HG03521 (cell line): ENCODE results near the gene NT5DC1.

Experiments used
- ATAC-seq: cut with Tn5 transposase; IDR thresholded peaks from one replicate; pipeline ENCODE4 v1.9.1; 2021; ENCODE audit warnings: mild to moderate bottlenecking, moderate library complexity; ENCODE audit not compliant: unreplicated experiment

NT5DC1 gene

DNA sequence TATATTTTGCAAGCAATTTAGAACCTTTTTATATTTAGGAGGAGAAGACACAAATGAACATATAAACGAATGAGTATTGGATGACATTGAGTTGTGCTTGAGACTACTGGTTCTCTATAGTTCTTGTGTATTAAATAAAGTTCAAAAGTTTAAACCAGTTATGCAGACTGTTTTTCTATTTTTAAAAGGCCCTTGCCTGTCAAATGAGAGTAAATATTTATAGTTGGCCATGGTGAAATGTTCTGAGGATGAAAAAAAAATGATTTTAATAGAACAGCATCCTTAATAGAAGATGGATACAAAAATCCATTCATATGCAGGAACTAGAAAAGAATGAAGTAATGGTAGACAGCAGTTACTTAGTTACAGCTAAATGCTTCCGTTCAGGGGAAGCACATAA is 88.8 kb downstream of the NT5DC1 start:
- no peak for ATAC-seq

DNA sequence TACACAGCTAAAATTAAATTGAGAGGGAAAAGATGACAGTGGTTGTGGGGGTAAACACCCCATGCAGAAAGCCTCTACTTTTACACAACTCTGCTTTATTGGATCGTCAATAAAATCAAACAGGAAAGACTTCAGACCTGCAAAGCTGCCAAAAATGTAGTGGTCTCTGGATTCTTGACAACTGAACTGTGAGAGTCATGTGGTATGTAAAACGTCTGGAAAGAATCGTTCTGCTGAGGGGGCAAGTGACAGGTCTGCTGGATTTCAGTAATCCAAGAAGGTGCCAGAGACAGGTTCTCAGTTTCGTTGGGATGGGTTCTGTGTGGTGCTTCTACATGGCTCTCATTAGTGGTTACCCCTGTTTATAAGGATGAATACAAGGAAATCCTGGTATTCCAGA is 89.9 kb downstream of the NT5DC1 start:
- no peak for ATAC-seq

DNA sequence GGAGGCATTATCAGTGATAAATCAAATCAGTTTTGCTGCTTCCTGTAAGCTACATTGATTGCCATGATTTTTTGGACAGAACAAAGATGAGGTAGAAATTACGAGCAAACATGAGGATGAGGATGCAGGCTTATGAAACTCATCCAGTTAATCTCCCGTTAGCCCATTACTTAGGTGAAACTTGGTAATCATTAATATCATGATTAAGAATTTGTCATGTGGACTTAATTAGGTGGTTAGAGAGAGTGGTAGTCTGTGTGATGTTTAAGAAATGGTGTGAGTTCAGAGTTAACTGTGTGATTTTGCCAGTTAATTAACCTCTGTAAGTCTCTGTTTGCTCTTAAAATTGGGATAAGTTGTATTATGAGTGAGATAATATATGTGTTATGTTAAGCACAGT is 91.2 kb downstream of the NT5DC1 start:
- ATAC-seq, result no peak

DNA sequence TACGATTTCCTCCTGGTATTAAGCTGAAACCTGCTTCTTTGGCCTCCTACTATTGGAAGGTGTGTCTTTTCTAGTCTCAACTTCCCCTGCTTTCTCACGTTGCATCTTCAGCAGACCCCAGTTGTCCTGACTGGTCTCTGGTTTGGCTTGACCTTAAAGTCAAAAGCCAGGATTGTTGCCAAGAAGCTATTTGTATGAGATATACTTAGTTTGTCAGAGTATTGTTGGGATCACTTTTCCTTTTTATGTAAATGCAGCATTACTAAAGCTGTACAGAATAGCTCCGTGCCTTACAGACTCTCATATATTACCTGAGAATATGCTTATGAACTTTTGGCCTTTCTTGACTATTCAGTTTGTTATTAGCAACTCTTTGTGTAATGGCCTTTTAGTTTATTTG is 92.1 kb downstream of the NT5DC1 start:
- no peak for ATAC-seq

DNA sequence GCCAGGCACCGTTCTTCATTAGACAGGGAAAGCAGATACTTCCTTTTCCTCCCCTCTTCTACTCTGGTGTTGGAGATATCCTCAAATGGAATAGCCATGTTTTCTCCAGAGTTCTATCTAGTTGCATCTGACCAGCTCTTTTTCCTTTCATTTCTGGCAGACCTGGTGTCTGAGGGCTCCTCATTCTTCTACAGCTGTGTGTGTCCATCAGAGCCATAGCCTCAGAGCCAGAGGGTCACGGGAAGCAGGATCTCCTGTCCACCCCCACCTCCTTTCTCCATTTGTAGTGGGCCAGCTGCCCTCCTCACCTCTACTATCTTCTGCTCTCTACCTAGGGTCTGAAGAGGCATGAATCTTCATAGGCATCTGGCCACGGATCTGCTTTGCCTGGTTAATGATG is 96.2 kb downstream of the NT5DC1 start:
- no peak for ATAC-seq

DNA sequence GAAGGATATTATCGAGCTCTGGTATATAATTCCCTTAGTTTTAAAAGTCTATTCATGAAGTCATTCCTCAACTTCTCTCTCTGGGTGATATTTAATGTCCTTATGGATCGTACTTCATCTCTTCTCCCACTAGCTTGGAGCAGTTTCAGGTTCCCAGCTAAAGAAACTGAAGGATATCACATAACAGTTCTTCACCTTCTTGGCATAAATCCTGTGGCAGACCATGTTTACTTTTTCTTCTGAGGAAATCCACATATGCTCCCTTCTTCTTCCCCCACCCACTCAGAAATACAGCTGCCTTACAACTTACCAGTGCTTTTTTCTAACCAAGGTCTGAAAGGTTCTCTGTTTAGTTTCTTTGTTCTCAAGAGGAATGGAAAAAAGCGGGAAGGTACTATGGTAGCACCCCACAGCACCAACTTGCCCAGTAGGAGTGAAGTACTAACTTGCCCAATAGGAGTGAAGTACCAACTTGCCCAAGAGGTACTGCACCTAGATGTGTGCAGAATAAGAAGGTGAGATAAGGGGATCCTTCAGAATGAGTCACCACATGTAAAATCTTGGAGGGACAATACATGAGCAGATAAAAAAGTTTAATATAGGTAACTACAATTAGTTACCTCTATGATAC is 100.1 kb downstream of the NT5DC1 start:
- ATAC-seq, result no peak

DNA sequence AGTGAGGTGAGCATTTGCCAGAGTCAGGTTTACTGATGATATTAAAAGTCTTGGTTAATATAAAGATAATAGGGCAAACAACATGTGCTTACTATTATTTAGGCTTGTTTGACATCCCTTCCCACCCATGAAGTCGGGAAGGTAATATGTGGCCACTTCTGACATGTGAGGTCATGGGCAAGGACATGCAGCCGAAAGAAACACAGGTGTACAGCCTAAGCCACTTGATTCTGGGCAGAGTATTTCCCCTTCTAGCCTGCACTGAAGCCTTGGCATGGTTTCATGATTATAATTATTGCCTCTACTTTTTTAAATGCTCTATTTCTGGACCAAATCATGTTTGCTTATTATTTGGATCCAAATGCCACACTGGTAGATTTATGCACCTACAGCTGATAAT is 100.9 kb downstream of the NT5DC1 start:
- no peak for ATAC-seq

DNA sequence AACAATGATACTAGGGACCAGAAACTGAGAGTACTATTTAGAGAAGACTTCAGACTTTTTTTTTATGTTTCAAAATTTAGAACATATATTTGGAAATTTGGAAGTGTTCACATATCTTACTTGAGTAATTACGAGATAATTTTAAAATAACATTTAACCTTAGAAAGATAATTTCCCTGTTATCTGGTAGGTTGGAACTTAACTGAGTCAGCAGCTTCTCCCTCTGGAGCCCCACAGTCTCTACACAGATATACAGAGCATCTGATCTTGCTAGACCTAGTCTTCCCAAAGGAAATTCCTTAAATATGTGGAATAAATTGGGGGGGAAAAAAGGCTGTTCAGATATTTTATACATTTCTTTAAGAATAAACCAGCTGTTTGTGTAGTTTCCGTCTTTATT is 104.6 kb downstream of the NT5DC1 start:
- no peak for ATAC-seq

DNA sequence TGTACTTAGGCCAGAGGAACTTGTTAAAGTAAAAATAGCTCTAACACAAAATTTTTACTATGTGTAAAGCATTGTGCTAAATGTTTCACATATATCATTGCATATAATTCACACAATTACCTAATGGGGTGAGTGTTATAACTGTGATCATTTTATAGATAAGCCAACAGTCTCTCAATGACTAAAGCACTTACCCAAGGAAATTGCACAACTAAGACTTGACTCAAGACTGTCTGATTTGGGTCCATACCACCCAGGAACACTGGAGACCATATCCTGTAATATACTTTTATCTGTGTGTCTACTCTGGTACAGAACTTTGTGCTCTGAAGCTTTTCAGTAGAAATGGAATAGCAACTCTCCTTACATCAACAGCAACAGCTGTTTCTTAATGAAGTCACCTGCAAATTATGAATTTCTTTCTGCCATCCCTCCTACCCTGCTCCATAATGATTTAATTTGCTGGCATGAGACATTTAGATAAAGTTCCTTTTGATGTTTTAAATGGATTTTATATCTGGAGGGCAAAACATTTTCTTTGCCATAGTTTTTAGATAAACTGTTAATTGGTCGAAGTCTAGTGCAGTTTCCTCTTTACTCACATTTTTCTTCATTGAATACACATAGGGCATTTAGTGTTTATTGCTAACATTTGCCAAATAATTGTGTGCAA is 105.7 kb downstream of the NT5DC1 start:
- ATAC-seq, result no peak

DNA sequence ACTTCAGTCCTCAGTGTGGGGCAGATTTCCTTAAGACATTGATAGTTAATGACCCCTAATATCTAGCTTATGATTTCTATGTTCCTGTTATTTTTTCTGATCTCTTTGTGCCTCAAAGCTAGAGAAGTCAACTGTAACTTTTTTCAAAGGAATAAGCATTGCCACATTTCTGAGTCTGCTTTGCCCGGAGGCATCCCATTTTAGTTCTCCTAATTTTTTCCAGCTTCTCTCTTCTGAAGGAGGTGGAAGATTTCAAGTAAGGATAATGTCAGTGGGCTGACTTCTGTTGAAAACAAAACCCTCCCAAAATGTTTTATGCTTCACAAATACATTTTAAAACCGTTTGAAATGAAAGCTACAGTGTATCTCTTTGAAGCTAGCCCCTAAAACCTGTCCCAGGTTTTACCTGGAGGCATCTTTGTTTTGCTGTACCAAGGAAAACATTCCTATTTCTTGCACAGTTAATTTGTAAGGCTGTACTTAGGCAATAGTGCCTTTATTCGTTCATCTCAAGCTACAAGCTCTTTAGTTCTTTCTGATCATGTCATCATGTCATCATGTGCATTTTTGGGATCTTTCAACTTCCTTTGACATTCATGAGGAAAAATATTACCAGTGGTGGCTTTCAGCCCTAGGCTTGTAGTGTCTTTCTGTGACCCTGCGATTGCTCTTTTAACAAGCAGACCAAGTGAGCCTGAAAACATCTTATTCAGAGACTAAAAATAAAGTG is 107.6 kb downstream of the NT5DC1 start:
- no peak for ATAC-seq

DNA sequence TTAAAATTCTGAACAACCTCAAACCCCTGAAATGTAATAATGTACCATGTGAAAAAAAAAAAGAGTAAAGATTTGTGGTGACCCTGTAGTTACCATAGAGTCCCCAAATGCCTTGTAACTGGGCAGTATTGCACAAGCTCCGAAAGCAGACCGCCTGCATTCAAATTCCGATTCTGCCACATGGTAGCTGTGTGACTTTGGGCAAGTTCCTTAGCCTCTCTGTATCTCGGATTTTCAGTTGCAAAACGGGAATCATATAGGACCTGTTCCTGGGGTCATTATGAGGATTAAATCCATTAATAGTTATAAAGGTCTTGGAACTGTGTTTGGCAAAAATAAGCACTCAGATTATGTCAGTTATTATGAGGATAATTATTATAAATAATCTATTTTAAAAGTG is 109.7 kb downstream of the NT5DC1 start:
- ATAC-seq, result no peak

DNA sequence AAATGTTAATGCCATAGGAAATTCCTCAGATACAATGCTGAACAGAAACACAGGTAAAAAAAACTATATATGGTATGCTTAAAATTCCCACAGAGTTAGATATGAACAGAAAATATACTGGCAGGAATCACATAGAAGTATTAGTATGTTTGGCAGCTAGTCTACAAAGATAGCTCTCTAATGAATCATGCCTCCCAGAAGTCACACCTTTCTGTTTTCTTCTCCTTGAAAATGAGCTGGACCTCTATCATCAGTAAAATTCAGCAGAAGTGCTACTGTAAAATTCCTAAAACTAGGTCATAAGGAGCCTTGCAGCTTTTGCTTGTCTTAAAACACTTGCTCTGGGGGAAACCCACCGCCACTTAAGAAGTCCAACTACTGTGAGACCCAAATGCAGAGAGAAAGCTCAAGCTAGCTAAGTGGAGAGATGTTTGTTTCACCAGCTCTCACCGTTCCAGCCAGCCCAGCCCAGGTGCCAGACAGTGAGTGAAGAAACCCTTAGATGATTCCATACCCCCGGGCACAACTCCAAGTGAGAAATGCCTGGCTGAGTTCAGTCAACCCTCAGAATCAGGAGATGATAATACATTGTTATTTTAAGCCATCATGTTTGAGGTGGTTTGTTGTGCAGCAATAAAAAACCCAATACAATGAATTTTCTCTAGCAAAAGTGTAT is 110.2 kb downstream of the NT5DC1 start:
- no peak for ATAC-seq

DNA sequence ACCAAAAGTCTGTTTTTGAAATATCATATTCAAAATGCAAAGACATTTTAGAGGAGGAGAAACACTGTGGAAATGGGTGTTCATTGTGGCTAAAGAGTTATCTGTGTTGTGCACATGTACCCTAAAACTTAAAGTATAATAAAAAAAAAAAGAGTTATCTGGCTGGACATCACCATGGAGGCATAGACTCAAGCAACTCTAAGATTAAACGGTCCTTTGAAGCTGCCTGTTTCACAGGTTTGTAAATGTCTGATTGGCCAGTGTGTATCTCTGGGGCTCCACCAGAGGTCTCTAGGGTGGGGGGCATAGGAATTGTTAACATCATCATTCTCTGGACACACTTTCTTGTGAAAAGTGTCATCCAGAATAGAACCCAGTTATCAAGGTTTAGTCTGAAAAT is 114.0 kb downstream of the NT5DC1 start:
- no peak for ATAC-seq

DNA sequence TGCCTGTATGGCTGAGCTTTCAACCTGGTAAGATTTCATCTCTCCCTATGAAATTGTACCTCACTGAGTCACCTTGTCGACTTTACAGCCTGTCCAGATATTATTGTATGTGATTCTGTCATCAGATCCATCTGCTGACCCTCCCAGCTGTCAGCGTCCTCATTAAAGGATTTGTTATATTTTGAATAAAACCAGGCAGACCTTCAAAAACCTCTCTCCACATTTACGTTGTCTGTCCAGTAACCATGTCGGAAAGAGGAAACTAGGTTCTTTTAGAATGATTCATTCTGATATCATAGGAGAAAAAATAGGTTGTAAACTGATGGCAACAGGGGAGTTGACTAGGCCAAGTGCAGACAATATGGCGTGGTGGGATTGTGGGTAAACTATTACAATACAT is 114.8 kb downstream of the NT5DC1 start:
- no peak for ATAC-seq

DNA sequence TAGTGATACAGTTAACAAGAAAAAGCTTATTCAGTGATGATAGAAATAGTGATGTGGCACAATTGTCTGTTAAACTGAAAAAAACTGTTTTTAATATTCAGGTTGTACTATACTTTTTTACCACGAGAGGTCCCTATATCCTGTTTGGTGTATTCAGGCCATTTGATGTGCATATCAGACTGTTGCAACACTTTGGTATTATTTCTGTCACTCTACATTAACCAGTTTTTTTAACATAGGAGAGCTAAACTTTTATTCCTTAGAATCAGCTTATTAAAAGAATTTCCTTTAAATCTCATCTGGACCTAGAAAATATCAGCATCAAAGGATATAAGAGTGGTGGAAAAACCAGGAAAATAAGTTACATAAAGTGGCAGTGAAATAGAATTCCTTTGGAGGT is 116.4 kb downstream of the NT5DC1 start:
- no peak for ATAC-seq

DNA sequence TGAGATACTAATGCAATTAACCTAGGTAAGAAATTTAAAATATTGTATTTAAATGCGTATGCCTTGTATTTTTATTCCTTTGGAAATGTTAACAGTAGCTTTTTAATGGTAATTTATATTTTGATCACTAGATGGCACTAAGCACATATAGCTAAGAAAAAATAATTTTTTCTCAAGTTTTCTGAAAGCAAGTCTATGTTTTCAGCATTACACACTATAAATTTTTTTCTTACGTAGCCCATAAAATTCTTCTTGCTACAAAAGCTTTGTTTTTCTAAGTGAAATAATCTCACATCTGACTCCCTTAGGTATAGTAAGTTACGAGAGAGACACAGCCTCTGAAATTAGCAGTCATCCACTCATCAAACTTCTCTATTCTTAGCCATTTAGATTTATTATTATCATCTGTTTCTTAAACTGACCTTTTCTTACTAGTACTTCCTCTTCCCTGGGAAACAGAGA is 117.5 kb downstream of the NT5DC1 start:
- ATAC-seq, result no peak

DNA sequence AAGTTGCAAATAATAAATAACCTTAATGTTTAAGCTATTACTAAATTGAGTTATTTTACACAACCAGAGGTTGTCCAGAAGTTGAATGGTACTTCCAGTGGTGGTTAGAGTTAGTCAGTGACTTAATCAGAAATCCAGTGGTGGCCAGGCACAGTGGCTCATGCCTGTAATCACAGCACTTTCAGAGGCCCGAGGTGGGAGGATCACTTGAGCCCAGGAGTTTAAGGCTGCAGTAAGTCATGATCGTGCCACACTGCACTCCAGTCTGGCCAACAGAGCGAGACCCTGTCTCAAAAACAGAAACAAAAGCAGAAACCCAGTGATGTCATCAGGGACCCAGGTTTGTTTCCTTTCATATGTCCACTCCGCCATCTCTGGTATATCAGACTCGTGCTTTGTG is 118.2 kb downstream of the NT5DC1 start:
- no peak for ATAC-seq

DNA sequence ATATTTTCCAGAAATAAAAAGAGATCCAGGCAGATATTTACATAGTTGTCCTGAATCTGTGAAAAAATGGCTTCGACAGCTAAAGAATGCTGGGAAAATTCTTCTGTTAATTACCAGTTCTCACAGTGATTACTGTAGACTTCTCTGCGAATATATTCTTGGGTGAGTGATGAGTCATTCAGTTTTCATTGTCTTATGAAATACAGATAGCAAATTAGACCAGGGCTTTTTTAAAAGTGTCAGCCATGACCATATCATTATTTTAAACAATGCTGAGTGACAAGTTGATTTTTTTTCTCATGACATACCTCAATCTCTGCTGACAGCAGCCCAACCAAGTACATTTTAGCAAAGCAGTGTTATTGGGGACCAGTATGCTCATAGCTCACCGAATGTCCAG is 120.4 kb downstream of the NT5DC1 start:
- no peak for ATAC-seq

DNA sequence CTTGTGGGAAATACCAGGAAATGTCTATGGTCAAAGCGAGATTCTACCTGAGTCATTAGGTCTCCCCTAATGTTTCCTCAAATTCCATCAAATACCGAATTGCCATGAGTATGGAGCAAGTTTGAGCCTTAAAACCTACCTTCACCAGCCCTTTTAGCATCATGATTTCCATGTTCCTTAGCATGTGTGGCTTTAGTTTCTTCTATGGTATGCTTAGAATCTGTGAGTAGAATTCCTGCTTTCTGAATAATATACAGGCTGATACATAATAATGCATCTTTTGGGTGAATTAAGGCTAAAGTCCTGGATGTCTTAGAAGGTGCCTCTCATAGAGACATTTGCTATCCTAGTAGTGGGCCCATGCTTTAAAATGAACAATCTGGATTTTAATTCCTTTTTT is 121.3 kb downstream of the NT5DC1 start:
- no peak for ATAC-seq

DNA sequence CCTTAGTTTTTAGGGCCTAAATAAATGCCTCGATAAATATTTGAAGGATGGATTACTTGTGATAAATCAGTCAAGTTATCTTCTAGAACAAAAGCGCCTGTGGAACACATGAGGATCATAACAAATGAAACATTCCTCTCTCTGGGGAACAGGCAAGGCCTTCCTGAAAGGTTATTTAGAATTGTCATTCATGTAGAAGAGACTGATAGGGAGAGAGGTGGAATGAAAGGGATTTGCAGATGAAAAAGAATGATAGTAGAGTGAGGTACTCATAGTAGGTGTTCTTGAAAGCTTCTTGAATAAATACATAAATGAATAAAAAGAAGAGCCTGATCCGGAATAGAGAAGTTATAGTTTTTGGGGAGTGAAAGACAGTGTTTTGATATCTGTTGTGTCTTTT is 122.7 kb downstream of the NT5DC1 start:
- no peak for ATAC-seq

DNA sequence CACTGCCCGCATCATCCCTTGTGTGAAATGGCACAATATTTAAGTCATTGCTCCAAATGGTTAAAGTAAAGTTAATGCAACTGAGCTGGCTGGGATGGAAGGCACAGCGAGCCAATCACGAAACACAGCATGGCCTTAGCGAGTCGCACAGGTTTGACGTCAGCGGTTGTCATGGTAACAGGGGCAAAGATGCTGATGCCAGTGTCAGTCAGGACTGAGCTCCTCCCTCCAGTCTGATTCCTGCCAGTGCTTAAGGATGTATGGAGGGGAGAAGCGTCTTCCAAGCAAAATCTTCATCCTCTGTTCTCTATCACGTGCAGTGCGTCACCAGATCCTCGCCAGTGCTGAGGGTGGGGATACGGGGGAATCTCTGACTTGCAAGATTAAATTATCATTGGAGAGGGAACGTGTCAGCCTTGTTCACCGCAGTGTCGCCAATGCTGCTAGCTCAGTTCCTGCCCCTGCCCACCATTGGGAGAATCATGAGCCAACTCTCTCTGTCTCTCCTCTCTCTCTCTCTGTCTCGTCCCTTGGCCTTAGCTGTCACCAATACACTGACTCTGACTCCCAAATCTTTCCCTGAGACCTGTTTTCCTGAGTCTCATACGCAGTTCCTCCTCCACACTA is 128.7 kb downstream of the NT5DC1 start:
- no peak for ATAC-seq
